ENCODE data around the gene ABCA5. TPM values are rescaled to one million over a fixed set of nuclear protein-coding genes. Genes with fewer than 3 reads are reported as not detected.

Gene ABCA5
- total and polyA plus RNA-seq, 2 experiments from 2014 or later: 4.5 to 10.2 TPM

GRCh38 chr17:69271023-69271422, 55.9 kb downstream of the ABCA5 start:
- no peaks in the 10 kb centered on the region for H3K36me3 ChIP-seq
- no peak overlapping the region for H3K4me3 ChIP-seq
- no peaks in the 10 kb centered on the region for H3K9me3 ChIP-seq (ENCODE audit: low read depth)
- no peak for TF ChIP-seq CTCF (IDR thresholded peaks at IDR 0.05; ENCODE audit: low read depth, low read length)
- no peak for DNase-seq (ENCODE audit: low read depth in 1 of 2, low spot score in 1 of 2)
- H3K4me1 ChIP-seq (ENCODE audit: low read depth): no peaks in the 10 kb centered on the region
- no peaks in the 10 kb centered on the region for H3K27me3 ChIP-seq
- H3K27ac ChIP-seq: no peak overlapping the region

- Histone ChIP-seq H3K36me3 (no peaks in the 10 kb centered on the region), H3K4me1 (ENCODE audit: low read depth) (no peaks in the 10 kb centered on the region), H3K4me3 (no peak overlapping the region), H3K9me3 (ENCODE audit: low read depth) (no peaks in the 10 kb centered on the region), H3K27ac (no peak overlapping the region), H3K27me3 (no peaks in the 10 kb centered on the region)
- DNase-seq (ENCODE audit: low read depth in 1 of 2, low spot score in 1 of 2): peak in 1 of 2 donors; percentile 78
- TF ChIP-seq CTCF (IDR thresholded peaks at IDR 0.05; ENCODE audit: low read depth, low read length): no peak
Observed at GRCh38 chr17:69269131-69269998, 57.6 kb downstream of the ABCA5 start.

- no peaks in the 10 kb centered on the region for H3K9me3 ChIP-seq (ENCODE audit: low read depth)
- no peak overlapping the region for H3K4me3 ChIP-seq
- no peak overlapping the region for H3K27ac ChIP-seq
- no peak for TF ChIP-seq CTCF (IDR thresholded peaks at IDR 0.05; ENCODE audit: low read depth, low read length)
- H3K36me3 ChIP-seq: no peaks in the 10 kb centered on the region
- no peaks in the 10 kb centered on the region for H3K27me3 ChIP-seq
- H3K4me1 ChIP-seq (ENCODE audit: low read depth): no peaks in the 10 kb centered on the region
- peak in 1 of 2 donors; percentile 44 for DNase-seq (ENCODE audit: low read depth in 1 of 2, low spot score in 1 of 2)
Observed at GRCh38 chr17:69268543-69269014, 58.4 kb downstream of the ABCA5 start.

- H3K36me3 ChIP-seq: no peaks in the 10 kb centered on the region
- H3K27me3 ChIP-seq: no peaks in the 10 kb centered on the region
- H3K27ac ChIP-seq: no peak overlapping the region
- no peak for DNase-seq (ENCODE audit: low read depth in 1 of 2, low spot score in 1 of 2)
- TF ChIP-seq CTCF (IDR thresholded peaks at IDR 0.05; ENCODE audit: low read depth, low read length): no peak
- no peaks in the 10 kb centered on the region for H3K4me1 ChIP-seq (ENCODE audit: low read depth)
- no peak overlapping the region for H3K4me3 ChIP-seq
- no peaks in the 10 kb centered on the region for H3K9me3 ChIP-seq (ENCODE audit: low read depth)
Observed at GRCh38 chr17:69267219-69267618, 59.7 kb downstream of the ABCA5 start.

- DNase-seq (ENCODE audit: low read depth in 1 of 2, low spot score in 1 of 2): no peak
- Histone ChIP-seq H3K36me3 (no peaks in the 10 kb centered on the region), H3K4me1 (ENCODE audit: low read depth) (no peaks in the 10 kb centered on the region), H3K27ac (no peak overlapping the region), H3K27me3 (no peaks in the 10 kb centered on the region), H3K9me3 (ENCODE audit: low read depth) (no peaks in the 10 kb centered on the region), H3K4me3 (no peak overlapping the region)
- no peak for TF ChIP-seq CTCF (IDR thresholded peaks at IDR 0.05; ENCODE audit: low read depth, low read length)
Observed at GRCh38 chr17:69265873-69266272, 61.1 kb downstream of the ABCA5 start.
